ENCODE measurements around the gene ARHGAP35.

- TF ChIP-seq CTCF (IDR thresholded peaks at IDR 0.05), result no peak
- TF ChIP-seq ZFX (IDR thresholded peaks at IDR 0.05; ENCODE audit: borderline replicate concordance), result no peak
Observed at GRCh38 chr19:46892252-46893179, 31.7 kb downstream of the ARHGAP35 start.
